Skeletal muscle cell (primary cell): ENCODE results near the gene RNU1-1.
"Not testable (repeated sequence)": the region's sequence is repeated elsewhere in the genome, so short reads cannot be mapped to it uniquely, and the experiment has no call there.

Experiments
- DNase-seq: peaks from one replicate; pipeline ENCODE4 v3.0.0-alpha.2; 2010; ENCODE audit warnings: low read depth
- H3K4me3 ChIP-seq: 2 replicates; pipeline ENCODE4 v1.5.1; 2011; ENCODE audit warnings: low read depth, mild to moderate bottlenecking, control low read depth, low read length, moderate library complexity

RNU1-1 gene

DNA sequence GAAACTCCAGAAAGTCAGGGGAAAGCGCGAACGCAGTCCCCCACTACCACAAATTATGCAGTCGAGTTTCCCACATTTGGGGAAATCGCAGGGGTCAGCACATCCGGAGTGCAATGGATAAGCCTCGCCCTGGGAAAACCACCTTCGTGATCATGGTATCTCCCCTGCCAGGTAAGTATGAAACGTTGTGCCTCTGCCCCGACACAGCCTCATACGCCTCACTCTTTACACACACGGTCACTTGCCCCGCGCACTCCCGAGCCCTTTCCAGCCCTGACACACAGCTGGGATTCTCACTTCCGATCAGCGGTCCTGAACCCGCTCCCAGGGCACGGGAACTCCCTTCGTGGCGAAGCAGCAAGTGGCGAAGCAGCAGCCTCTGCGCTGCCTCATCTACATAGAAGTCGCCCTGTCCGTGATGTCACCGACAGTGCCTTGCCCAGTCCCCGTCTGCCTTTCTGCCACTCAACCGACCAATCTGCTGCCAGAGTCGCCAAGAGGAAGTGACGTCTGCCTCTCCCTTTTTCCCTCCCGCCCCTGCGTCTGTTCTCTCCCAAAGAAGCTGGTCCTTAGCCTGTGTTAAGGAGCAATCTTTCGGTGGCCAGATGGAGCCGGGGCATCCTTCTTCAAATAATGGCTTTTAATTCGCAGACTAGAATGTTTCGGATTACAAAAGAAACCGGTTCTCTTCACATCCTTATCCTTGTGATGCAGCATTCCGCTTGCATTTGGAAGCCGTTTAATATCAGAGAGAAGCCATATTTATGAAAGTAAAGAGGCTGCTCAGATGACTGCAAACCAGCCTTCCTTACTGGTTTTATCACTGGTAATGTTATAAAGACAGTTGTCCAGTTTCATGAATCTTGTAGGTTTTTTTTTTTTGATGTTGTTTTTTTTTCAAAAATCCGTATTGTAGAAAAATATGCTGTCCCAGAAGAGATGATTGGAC is at the start of gene RNU1-1:
Gene RNU1-1 (minus strand): TSS at position 179 of the 949 bp plus-strand sequence.
- peak; percentile 36 for DNase-seq
- H3K4me3 ChIP-seq: peak within 1 kb of the TSS; percentile 13

DNA sequence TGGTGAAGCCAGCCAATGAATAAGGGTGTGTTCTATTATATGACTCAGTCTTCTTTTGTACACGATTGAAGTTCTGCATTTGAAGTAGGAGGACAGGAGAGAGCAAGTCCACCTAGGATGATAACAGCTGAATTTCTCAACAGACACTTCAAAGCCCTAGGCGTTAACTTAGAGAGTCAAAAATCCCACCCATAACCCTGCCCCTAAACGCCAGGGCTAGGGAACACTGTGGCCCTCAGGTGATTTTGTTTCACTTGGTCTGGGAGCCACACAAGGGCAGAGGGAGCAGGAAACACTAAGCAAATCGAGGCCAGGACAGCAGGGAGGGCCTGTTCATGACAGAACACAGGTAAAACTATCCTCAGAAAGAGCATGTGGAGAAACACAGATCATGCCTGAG is 47.0 kb upstream of the RNU1-1 start:
- not testable (repeated sequence) for DNase-seq, H3K4me3 ChIP-seq

DNA sequence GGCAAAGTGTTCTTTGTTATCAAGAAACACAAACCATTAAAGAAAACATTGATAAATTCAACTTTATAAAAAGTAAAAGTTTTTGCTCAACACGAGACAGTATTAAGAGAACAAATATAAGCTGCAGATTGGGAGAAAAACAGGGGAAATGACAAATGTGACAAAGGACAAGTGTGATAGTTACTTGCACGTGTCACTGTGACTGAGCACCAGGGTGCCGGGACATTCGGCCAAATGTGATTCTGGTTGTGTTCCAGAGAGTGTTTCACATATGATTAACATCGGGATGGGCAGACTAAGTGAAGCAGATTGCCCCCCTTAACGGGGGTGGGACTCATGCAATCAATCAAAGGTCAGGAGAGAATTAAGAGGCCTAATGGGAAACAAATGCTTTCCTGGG is 46.4 kb upstream of the RNU1-1 start:
- H3K4me3 ChIP-seq, DNase-seq: not testable (repeated sequence)

DNA sequence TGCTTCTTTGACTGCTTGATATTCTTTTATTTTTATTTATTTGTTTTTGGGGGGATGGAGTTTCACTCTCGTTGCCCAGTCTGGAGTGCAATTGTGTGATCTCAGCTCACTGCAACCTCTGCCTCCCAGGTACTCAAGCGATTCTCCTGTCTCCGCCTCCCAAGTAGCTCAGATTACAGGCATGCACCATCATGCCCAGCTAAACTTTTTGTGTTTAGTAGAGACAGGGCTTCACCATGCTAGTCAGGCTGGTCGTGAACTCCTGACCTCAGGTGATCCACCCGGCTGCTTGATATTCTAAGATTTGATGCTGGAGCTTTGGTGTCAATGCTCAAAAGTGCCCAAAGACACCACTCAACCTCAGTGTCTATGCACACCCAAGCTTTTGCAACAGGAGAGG is 45.6 kb upstream of the RNU1-1 start:
- not testable (repeated sequence) for H3K4me3 ChIP-seq, DNase-seq

DNA sequence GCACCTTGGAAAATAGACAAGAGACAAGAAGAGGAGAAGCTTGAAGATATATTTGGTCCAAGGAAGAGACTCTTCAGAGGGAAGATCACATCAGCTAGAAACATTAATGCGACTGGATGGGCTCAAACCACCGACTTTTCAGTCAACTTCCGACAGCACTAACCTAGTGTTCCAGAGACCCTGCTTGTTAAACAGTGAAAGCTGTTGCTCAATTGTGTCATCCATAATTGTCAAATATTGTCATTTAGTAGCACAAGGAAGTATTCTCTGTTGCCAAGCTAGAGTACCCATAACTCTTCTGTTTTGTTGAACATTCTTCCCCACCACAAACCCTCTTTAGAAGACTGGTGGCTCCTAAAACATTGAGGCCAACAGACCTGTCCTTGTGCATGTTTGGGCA is 42.9 kb upstream of the RNU1-1 start:
- not testable (repeated sequence) for DNase-seq

DNA sequence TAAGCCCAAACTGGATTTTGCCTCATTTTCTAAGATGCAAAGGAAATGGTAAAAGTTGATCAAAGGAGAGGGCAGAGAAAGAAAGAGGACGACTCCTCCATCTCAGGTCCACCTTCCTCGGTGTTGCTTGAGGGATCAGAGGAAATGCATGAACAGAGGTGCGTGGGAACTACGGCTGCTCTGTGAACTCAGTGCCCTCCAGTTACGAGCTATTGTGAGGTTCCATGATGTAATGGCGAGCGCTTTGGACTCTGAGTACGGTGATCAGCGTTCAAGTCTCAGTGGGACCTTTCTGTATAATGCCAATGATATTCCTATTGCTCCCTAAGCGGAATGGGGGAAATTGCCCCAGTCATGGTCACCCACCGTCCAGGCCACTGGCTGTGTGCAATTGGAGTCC is 39.2 kb upstream of the RNU1-1 start:
- DNase-seq, H3K4me3 ChIP-seq: not testable (repeated sequence)

More for the DNA sequence above, 42.9 kb upstream of the RNU1-1 start:
- not testable (repeated sequence) for H3K4me3 ChIP-seq

DNA sequence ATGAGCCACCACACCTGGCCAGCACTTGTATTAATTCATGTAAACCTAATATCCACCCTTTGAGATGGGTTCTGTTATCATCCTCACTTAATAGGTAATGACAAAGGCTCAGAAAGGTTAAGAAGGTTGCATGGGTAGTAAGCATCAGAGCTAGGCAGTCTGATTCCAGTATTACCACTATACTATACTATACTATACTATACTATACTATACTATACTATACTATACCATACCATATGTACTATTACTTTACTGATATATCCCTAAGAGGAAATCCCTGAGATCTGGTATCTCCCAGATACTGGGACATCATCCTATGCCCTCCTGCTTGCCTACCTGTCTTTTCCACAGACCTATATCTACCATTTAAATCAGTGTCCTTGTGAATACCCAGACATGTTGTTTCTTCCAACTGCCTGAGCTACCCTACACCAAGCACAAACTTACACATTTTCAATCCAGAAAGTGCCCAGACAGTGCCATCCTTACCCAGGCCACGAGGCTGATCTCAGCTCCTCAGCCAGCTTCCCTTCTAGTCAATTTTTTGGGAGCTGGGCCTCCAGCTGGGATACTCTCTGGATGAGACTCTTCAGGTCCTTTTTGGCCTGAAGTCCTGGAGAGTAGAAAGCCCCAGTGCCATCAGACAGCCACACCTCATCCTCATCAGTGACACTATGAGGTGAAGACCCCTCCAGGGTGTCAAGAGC is 36.3 kb upstream of the RNU1-1 start:
- H3K4me3 ChIP-seq, DNase-seq: not testable (repeated sequence)

DNA sequence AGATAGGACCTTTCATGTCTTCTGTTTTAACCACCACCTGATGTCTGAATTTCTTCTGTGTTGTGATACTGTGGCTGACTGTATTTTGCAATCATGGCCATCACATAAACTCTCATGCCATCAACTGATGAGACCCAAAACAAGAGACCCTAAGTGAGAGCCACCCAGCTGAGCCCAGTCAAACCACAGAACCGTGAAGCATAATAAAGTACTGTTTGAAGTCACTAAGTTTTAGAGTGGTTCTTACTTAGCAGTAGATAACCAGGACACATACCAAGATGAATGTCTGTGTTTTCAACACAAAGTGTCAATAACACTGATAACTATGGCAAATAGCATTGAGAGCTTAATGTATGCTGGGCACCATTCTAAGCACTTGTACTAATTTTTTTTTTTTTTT is 35.5 kb upstream of the RNU1-1 start:
- not testable (repeated sequence) for DNase-seq

DNA sequence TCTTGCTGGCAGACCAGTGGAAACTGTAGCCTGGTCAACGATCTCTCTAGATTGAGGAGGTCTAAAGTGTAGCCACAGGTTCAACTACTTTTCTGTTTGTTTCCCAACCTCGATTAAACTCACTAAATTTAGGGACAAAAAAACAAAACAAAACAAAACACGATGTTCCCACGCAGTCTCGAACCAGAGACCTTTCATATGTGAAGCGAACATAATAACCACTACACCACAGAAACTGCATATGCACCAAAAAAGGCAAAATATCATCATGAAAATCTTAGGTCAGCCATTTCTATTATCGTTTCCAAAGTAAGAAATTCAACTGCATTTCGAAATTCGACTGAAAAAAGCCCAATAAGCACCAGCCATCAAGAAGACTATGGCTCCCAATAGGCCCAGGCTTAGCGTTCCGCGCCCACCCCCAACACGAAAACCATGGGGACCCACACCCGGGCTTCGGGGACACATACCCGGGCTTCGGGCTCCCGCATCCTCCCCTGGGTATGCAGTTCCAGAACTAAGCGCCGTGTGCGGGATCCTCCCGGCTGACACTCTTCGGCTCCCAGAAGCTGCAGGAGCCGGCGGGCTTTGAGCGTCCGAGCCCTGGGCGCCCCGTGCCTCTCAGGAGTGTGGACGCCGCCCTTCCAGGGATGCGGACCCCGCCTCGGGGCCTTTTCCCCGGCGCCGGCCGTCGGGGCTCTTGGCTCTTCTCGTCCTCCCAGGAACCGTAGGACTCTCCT is 33.6 kb upstream of the RNU1-1 start:
- DNase-seq, H3K4me3 ChIP-seq: not testable (repeated sequence)

More for the DNA sequence above, 35.5 kb upstream of the RNU1-1 start:
- not testable (repeated sequence) for H3K4me3 ChIP-seq

DNA sequence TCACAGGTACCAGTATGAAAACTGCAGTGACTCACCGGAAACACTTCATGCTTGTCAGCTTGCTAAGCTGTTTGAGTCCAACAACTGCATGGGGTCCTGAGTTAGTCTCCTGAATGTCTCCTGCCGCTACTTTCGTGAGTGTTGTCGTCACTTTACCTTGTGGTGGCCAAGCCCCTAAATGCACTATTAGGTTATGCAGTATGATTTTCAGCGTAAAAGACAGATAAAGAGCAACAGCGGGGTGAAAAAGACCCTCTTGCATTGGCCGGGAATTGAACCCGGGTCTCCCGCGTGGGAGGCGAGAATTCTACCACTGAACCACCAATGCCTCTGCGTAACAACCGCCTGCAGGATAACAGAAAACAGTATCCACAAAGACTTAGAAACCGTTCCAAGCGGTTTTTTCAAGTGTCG is 31.6 kb upstream of the RNU1-1 start:
- H3K4me3 ChIP-seq: not testable (repeated sequence)
- DNase-seq: peak; percentile 4

DNA sequence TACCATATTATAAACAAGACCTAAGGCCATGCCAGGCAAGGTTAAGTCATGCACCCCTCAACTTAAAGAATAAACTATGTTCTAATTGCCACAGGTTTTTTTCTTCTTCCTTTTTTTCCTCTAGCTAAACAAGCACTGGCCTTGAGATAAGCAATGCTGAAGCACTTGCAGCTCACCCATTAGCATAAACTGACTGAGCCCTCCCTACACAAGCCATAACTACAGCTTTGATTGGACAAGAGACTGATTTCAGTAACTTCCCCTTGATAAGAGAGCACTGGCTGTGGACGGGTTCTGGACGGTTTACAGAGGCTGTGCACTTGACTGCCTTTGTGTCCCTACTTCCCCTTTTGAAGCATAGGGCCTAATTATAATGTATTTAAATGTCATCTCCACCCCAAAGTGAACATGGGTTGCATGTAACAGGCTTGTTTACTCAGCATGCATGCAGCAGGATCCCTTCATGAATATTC is 26.4 kb upstream of the RNU1-1 start:
- not testable (repeated sequence) for DNase-seq, H3K4me3 ChIP-seq

DNA sequence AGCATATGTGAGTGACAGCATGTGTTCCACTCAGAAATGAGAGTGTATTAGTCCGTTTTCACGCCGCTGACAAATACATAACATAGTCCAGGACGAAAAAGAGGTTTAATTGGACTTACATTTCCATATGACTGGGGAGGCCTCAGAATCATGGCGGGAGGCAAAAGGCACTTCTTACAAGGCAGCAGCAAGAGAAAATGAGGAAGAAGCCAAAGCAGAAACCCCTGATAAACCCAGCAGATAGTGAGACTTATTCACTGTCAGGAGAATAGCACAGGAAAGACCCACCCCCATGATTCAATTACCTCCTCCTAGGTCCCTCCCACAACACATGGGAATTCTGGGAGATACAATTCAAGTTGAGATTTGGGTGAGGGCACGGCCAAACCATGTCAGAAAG is 23.4 kb upstream of the RNU1-1 start:
- H3K4me3 ChIP-seq, DNase-seq: not testable (repeated sequence)

DNA sequence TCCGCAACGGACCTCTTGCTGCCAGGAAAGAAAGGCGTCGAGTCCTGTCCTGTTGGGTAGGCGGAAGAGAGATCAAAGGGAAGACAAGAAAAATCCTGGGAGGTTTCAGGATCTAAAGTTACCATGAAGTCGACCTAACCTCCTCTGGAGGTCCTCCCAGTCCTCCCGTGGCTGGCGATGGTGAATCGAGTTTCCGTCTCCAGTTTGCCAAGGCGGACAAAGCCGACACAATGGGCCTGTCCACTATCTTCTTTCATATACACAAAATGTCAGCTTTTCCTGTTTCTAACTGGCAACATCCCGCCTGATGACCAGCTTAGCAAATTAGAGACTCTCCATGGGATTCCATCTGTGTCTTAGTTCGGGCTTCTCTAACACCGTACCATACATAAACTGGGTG is 22.7 kb upstream of the RNU1-1 start:
- H3K4me3 ChIP-seq, DNase-seq: not testable (repeated sequence)

DNA sequence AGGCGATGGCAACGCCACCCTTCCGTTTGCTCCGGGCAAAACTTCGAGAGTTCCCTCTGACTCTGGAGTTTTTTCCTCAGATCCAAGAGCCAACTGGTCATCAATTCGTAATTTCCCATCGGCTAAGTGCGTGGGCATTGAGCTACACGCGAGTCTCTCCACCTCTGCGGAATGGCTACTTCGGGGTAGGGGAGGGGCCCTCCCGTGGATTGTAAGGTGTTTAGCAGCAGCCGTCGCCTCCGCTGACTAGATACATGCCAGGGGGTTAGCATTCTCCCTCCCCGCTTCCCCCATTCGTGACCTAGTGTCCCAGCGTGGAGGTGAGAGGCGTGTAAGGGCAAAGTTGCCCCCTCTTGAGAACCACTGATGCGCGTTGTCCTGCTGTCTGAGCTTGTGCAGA is 21.8 kb upstream of the RNU1-1 start:
- H3K4me3 ChIP-seq, DNase-seq: not testable (repeated sequence)

DNA sequence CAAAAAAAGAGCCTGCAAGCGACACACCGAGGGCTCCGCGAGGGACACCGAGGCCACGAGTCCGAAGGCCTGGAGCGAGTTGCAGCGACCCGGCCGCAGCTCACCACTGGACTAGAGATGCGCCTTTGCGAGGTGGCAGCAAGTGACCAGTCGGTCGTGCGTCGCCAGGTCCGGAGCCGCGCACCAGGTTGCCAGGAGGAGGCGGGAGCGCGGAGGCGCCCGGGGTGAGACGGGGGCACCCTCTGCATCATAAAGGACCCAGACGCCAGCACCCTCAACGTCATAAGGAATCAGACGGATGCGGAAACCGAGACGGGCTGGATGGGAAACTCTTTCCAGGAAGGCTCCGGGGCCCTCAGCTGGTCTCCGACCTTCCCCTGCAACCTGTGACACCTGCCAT is 21.4 kb upstream of the RNU1-1 start:
- peak overlapping the region; percentile 29 for H3K4me3 ChIP-seq
- DNase-seq: not testable (repeated sequence)

DNA sequence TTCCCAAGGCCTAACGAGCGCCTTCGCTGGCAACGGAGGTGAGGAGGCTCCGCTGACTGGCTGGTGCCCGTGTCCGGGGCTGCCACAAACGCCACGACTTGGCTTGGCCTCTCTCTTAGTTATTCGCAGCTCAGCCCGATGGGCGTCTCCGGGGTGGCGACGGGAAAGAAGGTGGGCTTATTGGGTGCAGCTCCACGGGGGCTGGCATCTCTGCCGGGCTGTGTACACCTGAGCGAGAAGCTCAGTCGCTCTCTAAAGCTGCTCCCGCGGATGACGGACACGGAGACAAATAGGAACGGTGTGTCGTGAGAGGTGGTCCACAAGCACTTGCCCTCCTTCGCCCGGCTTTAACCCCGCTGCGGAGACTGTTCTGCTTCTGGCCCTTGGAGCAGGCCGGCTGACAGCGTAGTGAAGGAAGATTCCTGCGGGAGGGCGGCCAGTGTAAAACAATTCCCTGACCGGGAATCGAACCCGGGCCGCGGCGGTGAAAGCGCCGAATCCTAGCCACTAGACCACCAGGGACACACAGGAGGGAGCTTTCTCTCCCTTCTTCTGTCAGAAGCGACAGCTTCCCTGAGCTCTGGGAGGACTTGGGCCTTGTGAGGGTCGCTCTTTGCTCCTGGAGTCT is 20.9 kb upstream of the RNU1-1 start:
- peak; percentile 31 for DNase-seq
- peak overlapping the region; percentile 29 for H3K4me3 ChIP-seq

DNA sequence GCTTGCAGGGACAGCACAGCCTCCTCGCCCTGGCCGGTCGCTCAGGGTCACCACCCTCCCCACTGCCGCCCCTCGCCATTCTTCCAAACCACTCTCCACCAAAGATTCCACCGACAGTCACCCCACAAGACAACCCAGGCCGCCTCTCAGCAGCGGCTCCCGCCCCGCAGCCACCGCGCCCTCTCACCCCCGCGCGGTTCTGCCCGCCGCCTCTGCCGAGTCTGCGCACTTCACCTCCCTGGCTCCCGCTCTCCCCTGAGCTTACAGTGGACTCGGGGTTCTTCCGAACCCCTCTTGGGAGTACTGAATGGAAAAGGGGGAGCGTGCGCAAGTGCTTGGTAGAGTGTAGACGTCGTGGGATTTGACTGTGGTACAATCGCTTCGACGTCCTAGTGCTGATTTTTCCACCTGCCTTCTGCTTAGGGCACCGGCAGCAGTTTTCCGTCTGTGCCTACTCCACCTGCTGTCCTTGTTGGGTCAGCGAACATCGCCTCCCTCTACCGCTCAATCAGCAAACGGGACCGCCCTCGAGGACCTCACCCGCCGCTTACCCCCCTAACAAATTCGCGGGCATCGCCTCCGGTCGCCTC is 20.2 kb upstream of the RNU1-1 start:
- not testable (repeated sequence) for H3K4me3 ChIP-seq, DNase-seq

DNA sequence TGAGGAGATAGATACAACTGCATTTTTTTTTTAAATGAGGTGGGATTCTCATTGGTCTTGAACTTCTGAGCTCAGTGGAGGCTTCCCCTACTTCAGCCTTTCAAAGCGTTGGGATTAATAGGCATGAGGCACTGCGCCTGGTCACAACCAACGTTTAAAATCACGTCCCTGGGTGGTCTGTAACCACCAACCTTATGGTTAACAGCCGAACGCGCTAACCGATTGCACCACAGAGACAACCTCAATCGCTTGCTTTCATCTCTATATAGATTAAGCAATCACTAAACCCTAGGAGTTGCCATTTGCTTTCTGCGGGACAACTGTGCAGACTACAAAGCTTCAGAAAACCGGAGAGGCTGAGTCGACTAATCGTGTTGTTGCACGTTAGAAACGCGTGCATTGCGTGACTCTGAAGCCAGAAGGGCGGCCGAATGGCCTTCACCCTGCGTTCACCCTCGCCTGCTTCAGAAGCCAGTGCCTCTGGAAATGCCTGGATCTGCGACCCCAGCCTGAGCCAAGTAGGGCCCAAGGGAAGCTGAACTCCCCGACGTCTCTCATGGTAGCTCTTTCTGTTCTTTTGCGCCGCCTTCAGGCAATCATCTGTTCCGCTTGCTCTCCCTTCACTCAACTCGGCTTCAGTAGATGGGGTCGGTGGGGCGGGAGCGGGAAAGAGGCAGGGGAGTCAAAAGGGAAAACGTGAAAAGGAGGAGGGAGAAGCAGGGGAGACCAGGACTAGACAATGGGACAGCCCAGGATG is 18.3 kb upstream of the RNU1-1 start:
- H3K4me3 ChIP-seq, DNase-seq: not testable (repeated sequence)
